ENCODE results near the gene CHRNA1.

- TF ChIP-seq EZH2phosphoT487 (IDR thresholded peaks at IDR 0.05; ENCODE audit: insufficient read depth, low read depth) (no peak), EZH2 (IDR thresholded peaks at IDR 0.05; ENCODE audit: insufficient read depth, poor library complexity, severe bottlenecking) (no peak)
Measured at GRCh38 chr2:174702541-174702940, 61.7 kb downstream of the CHRNA1 start.

All from GM23248 (cell line).